ENCODE measurements around the gene TBKBP1.

DNA sequence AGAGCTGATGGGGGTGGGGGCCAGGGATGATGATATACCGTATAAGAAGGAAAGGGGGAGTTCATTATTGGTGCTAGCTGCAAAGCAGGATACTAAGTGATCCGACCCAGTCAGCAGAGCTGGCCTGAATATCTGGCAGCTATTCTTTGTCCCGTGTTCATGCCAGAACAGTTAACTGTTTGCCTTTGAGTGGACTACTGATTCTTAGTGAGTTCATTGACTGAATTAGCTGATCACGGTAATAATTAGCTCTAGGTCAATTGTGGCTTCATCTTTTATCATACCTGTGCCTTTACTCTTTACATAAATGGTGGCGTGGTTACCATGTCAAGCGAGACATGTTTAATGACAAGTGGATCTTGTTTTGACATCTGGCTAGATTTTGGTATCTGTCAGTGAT is 39.0 kb upstream of the TBKBP1 start:
- no peak for TF ChIP-seq CTCF (IDR thresholded peaks at IDR 0.05)
- no peak for TF ChIP-seq POLR2A (IDR thresholded peaks at IDR 0.05)
- no peak for TF ChIP-seq EP300 (IDR thresholded peaks at IDR 0.05)

Measured in ovary (tissue), 3 donors.